Right lobe of liver (tissue), 4 donors: ENCODE data around the gene MEG3.
"Not testable (repeated sequence)": the region's sequence is repeated elsewhere in the genome, so short reads cannot be mapped to it uniquely, and the experiment has no call there.

Experiments used
- CTCF ChIP-seq, 4 donors: fragments of 200-600 bp in 3 of 4; fragments of 450-650 bp in 1 of 4; IDR thresholded peaks; one replicate each; pipeline versions ENCODE4 v1.5.1 to v1.8.0; 2016 to 2022; ENCODE audit warnings: antibody characterized with exemption in 4 of 4, mild to moderate bottlenecking in 2 of 4
- POLR2A ChIP-seq: fragments of 450-650 bp; IDR thresholded peaks from one replicate; pipeline ENCODE4 v1.6.1; 2017; ENCODE audit warnings: antibody characterized with exemption, mild to moderate bottlenecking
- donor health status: DM: no; HTN: no; CAD: no.
- donor health status: DM: no; HTN: no; CAD: no.
- donor health status: DM: no; HTN: yes; CAD: no.

- TF ChIP-seq POLR2A; CTCF (IDR thresholded peaks at IDR 0.05): not testable (repeated sequence)
Observed at GRCh38 chr14:100818923-100819322, 7.0 kb upstream of the MEG3 start.
